Measurements from ENCODE around the gene CAMK2B.

- TF ChIP-seq GATA3 (IDR thresholded peaks at IDR 0.05; ENCODE audit: low read depth, low read length), result no peak
- TF ChIP-seq GATA2 (IDR thresholded peaks at IDR 0.05; ENCODE audit: low read depth, low read length), result no peak
These were observed 100.3 kb downstream of the CAMK2B start for GRCh38 chr7:44224974-44225565.
